ENCODE measurements around the gene ANKS1B.

ANKS1B gene

DNA sequence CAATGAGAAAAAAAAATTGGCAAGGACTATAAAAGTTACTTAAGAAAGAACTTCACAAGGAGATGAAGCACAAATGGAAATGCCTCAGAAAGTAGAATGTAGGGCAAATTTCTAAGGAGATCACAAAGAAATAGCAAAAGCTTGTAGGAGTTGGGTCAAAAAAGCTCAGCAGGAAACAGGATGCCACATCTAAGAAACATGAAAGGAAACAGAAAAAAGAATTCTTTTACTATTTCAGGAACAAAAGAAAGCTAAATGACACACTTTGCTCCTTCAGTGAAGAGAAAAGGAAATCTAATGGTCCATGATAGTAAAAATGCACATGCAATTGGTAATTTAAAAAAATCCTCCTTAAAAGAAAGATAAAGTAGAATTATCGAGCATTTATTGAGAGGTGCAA is 789.3 kb downstream of the ANKS1B start (continued):
- TF ChIP-seq, protein P1, sequence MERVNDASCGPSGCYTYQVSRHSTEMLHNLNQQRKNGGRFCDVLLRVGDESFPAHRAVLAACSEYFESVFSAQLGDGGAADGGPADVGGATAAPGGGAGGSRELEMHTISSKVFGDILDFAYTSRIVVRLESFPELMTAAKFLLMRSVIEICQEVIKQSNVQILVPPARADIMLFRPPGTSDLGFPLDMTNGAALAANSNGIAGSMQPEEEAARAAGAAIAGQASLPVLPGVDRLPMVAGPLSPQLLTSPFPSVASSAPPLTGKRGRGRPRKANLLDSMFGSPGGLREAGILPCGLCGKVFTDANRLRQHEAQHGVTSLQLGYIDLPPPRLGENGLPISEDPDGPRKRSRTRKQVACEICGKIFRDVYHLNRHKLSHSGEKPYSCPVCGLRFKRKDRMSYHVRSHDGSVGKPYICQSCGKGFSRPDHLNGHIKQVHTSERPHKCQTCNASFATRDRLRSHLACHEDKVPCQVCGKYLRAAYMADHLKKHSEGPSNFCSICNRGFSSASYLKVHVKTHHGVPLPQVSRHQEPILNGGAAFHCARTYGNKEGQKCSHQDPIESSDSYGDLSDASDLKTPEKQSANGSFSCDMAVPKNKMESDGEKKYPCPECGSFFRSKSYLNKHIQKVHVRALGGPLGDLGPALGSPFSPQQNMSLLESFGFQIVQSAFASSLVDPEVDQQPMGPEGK (CRISPR knock-in tag; IDR thresholded peaks at IDR 0.05; ENCODE audit: borderline replicate concordance), result no peak
- TF ChIP-seq ESRRG (CRISPR knock-in tag; IDR thresholded peaks at IDR 0.05) (no peak), BACH2 (CRISPR knock-in tag; IDR thresholded peaks at IDR 0.05; ENCODE audit: borderline replicate concordance) (no peak)

DNA sequence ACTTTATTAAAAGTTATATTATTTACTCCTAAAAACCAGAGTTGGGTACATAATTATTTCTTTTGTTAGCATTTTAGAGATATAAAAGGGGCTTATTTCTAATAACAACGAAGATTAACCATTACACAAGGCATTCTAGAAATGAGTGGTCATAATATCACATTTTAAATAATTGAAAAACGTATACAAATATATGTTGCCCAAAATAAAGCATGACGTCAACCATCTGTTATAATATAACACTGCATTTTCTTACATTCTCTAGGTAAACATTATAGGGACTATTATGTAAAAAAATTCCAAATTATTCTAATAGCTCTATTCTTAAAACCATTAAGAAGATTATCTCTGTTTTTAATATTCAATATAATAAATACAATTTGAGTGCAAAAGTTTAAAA is 792.2 kb downstream of the ANKS1B start:
- TF ChIP-seq, protein P2, sequence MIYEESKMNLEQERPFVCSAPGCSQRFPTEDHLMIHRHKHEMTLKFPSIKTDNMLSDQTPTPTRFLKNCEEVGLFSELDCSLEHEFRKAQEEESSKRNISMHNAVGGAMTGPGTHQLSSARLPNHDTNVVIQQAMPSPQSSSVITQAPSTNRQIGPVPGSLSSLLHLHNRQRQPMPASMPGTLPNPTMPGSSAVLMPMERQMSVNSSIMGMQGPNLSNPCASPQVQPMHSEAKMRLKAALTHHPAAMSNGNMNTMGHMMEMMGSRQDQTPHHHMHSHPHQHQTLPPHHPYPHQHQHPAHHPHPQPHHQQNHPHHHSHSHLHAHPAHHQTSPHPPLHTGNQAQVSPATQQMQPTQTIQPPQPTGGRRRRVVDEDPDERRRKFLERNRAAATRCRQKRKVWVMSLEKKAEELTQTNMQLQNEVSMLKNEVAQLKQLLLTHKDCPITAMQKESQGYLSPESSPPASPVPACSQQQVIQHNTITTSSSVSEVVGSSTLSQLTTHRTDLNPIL (CRISPR knock-in tag; IDR thresholded peaks at IDR 0.05; ENCODE audit: low read depth), result no peak
- TF ChIP-seq RARB (CRISPR knock-in tag; IDR thresholded peaks at IDR 0.05), result no peak
- TF ChIP-seq TCF4 (CRISPR knock-in tag; IDR thresholded peaks at IDR 0.05; ENCODE audit: borderline replicate concordance), result no peak
- TF ChIP-seq, protein P1 (CRISPR knock-in tag; IDR thresholded peaks at IDR 0.05; ENCODE audit: borderline replicate concordance), result no peak
- no peak for TF ChIP-seq ARNTL (CRISPR knock-in tag; IDR thresholded peaks at IDR 0.05; ENCODE audit: borderline replicate concordance, low read depth)
- no peak for TF ChIP-seq CSDC2 (CRISPR knock-in tag; IDR thresholded peaks at IDR 0.05)
- TF ChIP-seq, protein P3, sequence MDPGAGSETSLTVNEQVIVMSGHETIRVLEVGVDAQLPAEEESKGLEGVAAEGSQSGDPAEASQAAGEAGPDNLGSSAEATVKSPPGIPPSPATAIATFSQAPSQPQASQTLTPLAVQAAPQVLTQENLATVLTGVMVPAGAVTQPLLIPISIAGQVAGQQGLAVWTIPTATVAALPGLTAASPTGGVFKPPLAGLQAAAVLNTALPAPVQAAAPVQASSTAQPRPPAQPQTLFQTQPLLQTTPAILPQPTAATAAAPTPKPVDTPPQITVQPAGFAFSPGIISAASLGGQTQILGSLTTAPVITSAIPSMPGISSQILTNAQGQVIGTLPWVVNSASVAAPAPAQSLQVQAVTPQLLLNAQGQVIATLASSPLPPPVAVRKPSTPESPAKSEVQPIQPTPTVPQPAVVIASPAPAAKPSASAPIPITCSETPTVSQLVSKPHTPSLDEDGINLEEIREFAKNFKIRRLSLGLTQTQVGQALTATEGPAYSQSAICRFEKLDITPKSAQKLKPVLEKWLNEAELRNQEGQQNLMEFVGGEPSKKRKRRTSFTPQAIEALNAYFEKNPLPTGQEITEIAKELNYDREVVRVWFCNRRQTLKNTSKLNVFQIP (CRISPR knock-in tag; IDR thresholded peaks at IDR 0.05; ENCODE audit: borderline replicate concordance, low read depth), result no peak
- TF ChIP-seq ZC3H10 (CRISPR knock-in tag; IDR thresholded peaks at IDR 0.05), result no peak
- no peak for TF ChIP-seq ISL1 (CRISPR knock-in tag; IDR thresholded peaks at IDR 0.05)
- TF ChIP-seq ESRRG (CRISPR knock-in tag; IDR thresholded peaks at IDR 0.05), result no peak
- TF ChIP-seq ZNF70 (CRISPR knock-in tag; IDR thresholded peaks at IDR 0.05), result no peak
- TF ChIP-seq ZNF565 (CRISPR knock-in tag; conservative IDR thresholded peaks at IDR 0.05; ENCODE audit: low read depth), result no peak
- TF ChIP-seq, protein P4, sequence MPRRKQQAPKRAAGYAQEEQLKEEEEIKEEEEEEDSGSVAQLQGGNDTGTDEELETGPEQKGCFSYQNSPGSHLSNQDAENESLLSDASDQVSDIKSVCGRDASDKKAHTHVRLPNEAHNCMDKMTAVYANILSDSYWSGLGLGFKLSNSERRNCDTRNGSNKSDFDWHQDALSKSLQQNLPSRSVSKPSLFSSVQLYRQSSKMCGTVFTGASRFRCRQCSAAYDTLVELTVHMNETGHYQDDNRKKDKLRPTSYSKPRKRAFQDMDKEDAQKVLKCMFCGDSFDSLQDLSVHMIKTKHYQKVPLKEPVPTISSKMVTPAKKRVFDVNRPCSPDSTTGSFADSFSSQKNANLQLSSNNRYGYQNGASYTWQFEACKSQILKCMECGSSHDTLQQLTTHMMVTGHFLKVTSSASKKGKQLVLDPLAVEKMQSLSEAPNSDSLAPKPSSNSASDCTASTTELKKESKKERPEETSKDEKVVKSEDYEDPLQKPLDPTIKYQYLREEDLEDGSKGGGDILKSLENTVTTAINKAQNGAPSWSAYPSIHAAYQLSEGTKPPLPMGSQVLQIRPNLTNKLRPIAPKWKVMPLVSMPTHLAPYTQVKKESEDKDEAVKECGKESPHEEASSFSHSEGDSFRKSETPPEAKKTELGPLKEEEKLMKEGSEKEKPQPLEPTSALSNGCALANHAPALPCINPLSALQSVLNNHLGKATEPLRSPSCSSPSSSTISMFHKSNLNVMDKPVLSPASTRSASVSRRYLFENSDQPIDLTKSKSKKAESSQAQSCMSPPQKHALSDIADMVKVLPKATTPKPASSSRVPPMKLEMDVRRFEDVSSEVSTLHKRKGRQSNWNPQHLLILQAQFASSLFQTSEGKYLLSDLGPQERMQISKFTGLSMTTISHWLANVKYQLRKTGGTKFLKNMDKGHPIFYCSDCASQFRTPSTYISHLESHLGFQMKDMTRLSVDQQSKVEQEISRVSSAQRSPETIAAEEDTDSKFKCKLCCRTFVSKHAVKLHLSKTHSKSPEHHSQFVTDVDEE (CRISPR knock-in tag; IDR thresholded peaks at IDR 0.05), result no peak
- TF ChIP-seq PPARA (CRISPR knock-in tag; IDR thresholded peaks at IDR 0.05; ENCODE audit: borderline replicate concordance), result no peak
- no peak for TF ChIP-seq OSR1 (CRISPR knock-in tag; IDR thresholded peaks at IDR 0.05)
- no peak for ATAC-seq

DNA sequence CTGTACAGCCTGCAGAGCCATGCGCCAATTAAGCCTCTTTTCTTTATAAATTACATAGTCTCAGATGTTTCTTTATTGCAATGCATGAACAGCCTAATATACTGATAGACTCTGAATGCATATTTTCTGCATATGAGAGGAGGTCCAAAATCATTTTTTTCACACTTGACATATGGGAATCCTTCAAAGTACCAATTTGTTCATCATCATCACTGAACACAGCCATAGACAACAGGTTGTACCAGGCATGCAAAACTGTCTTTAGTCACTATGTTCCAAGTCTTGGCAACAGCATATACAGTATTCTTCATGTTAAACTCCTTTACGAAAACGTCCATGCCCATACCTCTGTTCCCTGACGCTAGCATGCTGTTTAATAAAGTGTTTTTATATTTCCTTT is 807.9 kb downstream of the ANKS1B start:
- TF ChIP-seq, protein P2 (CRISPR knock-in tag; IDR thresholded peaks at IDR 0.05; ENCODE audit: low read depth), result no peak
- no peak for TF ChIP-seq BACH2 (CRISPR knock-in tag; IDR thresholded peaks at IDR 0.05; ENCODE audit: borderline replicate concordance)
- TF ChIP-seq ZNF8 (CRISPR knock-in tag; IDR thresholded peaks at IDR 0.05), result no peak
- no peak for TF ChIP-seq ZNF70 (CRISPR knock-in tag; IDR thresholded peaks at IDR 0.05)
- no peak for TF ChIP-seq CSDC2 (CRISPR knock-in tag; IDR thresholded peaks at IDR 0.05)
- TF ChIP-seq ESRRG (CRISPR knock-in tag; IDR thresholded peaks at IDR 0.05), result no peak
- TF ChIP-seq ISL1 (CRISPR knock-in tag; IDR thresholded peaks at IDR 0.05), result no peak
- no peak for TF ChIP-seq SNAI2 (CRISPR knock-in tag; IDR thresholded peaks at IDR 0.05)
- TF ChIP-seq ZC3H10 (CRISPR knock-in tag; IDR thresholded peaks at IDR 0.05), result no peak
- no peak for ATAC-seq
